GM19025 (cell line): ENCODE measurements around the gene SREBF1.
"Not testable (repeated sequence)": the region's sequence is repeated elsewhere in the genome, so short reads cannot be mapped to it uniquely, and the experiment has no call there.

Experiments used
- ATAC-seq: cut with Tn5 transposase; IDR thresholded peaks from one replicate; pipeline ENCODE4 v1.9.1; 2021; ENCODE audit warnings: mild to moderate bottlenecking, low read depth, moderate library complexity; ENCODE audit not compliant: unreplicated experiment

The SREBF1 gene

GRCh38 chr17:17814162-17815061 lies 22.4 kb downstream of the SREBF1 start:
- no peak for ATAC-seq

DNA sequence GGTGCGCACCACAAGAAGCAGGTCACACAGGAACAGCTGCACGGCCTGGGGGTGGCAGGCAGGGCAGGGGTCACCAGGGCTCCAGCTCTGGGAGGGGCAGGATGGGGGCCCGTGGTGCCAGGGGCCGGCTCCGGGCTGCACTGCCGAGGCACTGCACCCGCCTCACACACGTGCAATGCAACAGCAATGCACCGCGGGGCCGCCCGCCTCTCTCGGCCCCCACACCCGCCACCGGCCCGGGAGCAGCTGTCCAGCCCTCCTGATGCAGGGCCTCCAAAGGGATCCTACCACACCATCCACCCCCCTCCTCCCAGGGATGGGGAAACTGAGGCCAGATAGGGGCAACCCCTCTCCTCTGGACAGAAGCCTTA lies 23.1 kb downstream of the SREBF1 start:
- ATAC-seq, result no peak

- no peak for ATAC-seq
These were observed 23.6 kb downstream of the SREBF1 start for GRCh38 chr17:17813055-17813724.

DNA sequence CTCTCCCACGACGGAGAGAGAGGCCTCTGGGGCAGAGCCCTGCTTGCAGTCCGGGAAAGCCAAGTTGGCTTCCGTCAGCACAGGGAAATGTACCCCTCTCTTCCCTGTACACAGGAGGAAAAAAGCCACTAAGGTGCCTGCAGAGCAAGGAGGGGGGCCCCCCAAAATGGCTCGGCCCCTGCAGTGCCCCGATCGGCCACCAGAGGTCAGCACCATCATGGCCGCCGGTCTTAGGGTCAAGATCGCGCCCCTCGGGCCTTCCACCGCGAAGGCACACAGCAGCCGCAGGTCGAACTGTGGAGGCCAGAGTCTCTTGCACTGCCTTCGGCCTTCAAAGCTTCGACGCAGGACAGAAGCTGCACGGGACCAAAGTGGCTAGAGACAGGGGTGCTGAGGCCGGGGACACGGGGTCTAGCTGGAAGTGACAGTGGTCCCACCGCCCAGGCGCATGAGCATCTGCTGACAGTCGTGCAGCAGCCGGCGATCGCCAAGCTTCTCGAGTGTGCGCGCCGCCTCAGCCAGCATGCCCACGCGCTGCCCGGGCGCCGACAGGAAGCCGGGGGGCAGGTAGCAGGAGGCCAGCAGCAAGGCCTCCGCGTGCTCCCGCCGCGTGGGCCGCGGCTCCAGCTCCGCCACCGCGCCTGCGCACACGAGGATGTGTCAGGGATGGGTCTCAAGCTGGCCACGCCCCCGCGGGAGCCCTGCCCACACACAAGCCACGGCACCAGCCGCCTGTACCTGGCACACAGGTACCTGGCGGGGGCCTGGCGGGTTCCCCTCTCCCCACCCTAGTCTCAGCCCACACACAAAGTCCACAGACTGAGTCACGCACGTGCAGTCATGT lies 24.4 kb downstream of the SREBF1 start:
- no peak for ATAC-seq

GRCh38 chr17:17811381-17812210 lies 25.2 kb downstream of the SREBF1 start:
- no peak for ATAC-seq

GRCh38 chr17:17810895-17811248 lies 25.9 kb downstream of the SREBF1 start:
- ATAC-seq, result no peak

DNA sequence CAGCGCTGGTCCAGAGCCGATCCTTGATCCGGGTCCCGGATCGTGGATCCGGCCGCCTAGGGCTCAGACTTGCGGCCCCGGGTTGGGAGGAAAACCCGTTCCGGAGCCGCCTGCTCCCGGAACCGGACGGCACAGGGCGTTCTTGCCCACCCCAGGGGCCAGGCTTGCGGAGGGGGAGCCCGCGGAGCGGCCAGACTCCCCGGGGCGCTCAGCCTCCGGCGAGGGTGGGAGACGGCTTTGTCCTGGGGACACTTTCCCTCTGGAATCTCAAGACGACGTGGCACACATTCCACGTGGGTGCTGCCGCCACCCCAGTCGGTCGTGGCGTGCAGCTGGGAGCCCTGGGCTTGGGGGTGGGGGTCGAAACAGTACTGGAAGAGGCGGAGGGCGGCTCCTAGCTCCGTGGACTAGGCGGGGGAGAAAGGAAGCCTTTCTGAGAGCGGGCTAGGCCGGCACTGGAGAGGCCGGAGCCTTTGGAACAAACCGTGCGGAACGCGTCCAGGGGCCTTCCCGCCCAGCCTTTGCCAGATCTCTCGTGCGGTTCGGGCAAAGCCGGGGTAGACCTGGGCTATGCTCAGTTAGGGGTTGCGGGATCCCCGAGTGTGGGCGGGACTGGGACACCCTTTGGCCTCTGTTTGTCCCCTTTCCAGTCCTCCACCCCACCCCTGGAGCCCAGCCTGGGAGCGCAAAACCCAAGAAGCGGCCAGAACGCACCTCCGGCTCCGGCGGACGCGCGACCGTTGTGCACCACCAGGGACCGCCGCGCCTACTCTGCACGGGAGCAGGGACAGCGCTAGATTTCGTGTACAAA lies 26.5 kb downstream of the SREBF1 start:
- no peak for ATAC-seq

- no peak for ATAC-seq
These were observed 27.2 kb downstream of the SREBF1 start for GRCh38 chr17:17809531-17810083.

GRCh38 chr17:17808706-17809432 lies 27.9 kb downstream of the SREBF1 start:
- no peak for ATAC-seq

- ATAC-seq, result not testable (repeated sequence)
These were observed 28.6 kb downstream of the SREBF1 start for GRCh38 chr17:17808200-17808599.

DNA sequence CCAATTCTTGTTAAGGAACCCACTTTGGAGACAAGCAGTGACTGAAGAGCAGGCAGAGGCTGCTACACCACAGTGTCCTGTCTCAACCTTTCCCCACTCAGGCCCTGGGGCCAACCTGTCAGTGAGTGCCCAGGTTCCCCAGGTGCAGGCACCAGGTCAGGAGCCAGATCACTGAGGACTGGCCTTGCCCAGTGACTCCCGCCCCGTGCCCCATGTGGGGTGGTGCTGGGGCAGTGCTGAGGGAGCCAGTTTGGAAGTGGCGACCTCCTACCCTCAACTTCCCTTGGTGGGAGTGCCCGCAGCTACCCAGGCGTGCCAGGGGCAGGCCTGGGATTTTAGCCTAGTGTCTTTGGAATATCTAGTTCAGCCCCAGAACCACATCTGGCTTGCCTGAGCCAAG lies 29.3 kb downstream of the SREBF1 start:
- no peak for ATAC-seq

DNA sequence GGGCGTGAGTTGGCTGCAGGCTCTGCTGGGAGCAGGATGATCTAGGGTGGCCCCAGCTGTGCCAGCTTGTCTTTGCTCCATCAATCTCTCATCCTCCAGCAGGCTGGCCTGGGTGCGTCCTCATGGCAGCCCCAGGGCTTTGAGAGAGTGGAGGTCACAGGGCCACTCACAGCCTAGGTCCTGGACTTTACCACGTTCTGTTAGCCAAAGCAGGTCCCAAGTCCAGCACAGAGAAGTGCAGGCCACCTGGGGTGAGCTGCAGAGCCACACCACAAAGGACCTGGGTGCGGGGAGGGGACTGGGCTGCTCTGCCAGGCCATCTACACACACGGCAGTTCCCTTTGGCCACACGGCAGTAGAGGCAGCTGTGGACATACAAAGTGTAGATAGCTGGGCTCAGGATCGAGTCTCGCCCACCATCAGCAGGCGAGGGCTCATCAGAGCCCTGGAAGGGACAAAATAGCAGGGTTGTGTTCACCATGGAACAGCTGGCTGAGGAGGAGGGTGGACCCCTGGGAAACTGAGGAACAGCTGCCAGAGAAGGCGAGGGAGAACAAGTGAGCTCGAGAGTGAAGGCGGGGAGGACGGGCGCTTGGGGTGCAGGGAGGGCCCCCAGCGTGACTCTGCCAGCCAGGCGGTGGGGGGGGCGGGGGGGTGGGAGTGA lies 30.0 kb downstream of the SREBF1 start:
- no peak for ATAC-seq

- no peak for ATAC-seq
These were observed 30.8 kb downstream of the SREBF1 start for GRCh38 chr17:17806035-17806434.

DNA sequence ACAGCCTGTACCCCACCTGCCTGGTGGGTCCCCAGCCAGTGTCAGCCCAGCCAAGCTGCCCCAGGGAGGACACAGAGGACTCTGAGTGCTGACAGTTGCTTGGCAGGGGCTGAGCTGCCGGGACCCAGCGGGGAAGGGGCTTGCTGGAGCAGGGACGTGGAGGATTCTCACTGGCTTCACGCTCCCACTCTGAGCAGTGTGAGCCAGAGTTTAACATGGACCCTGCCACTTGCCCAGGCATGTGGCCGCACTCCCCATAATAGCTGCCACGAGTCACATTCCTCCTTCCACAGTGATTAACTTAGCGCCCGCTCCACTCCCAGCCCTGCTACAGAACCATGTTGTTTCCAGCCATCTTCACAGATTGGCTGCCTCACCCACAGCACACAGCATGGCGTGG lies 31.2 kb downstream of the SREBF1 start:
- no peak for ATAC-seq

- ATAC-seq, result no peak
These were observed 32.8 kb downstream of the SREBF1 start for GRCh38 chr17:17804007-17804406.

GRCh38 chr17:17801800-17802481 lies 34.8 kb downstream of the SREBF1 start:
- no peak for ATAC-seq

DNA sequence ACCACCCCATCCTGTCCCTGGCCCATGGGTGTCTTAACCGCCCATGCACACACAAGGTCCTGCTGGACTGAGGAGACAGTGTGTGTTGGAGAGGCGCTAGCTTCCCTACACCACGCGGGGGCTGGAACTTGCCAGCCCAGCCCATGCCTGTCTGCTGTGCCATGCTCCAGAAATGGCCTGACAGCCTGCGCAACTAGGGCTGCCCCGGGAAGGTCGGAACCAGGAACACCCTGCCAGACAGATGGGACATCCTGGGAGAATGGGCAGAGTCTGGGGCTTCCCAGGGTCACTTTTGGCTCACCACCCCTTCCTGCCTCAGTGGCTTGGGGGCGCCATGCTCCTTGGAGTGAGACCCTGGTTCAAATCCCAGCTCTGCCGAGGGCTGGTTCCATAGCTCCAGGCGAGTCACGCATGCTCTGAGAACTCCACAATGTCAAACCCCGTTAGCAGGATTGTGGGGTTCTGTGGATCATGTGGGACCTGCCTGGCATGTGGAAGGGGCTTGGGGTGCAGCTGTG lies 36.2 kb downstream of the SREBF1 start:
- no peak for ATAC-seq
